Measurements from ENCODE around the gene HEXA. TPM values are rescaled to one million over a fixed set of nuclear protein-coding genes. Genes with fewer than 3 reads are reported as not detected.

The HEXA gene
- total and polyA plus RNA-seq, 2 donors (not counting 1 experiment from before 2014, with no cell fraction given): 151 to 182 TPM

- Histone ChIP-seq H3K27me3 (replicated peaks in 1 of 4; ENCODE audit: control extremely low read depth in 1 of 4, control insufficient read depth in 3 of 4, insufficient read depth in 4 of 4, low read length in 3 of 4) (no peaks in the 10 kb centered on the region), H3K36me3 (replicated peaks in 1 of 2; ENCODE audit: control extremely low read depth in 1 of 2, control insufficient read depth in 1 of 2, extremely low read depth in 1 of 2, insufficient read depth in 2 of 2, low read length in 1 of 2) (peaks cover 0 to 34% of the 10 kb centered on the region in 2 experiments), H3K79me2 (ENCODE audit: control insufficient read depth, insufficient read depth, low read length) (peaks cover 89% of the 10 kb centered on the region), H3K4me3 (ENCODE audit: control extremely low read depth in 1 of 5, extremely low read depth in 1 of 5, insufficient read depth in 1 of 5, low read depth in 2 of 5, low read length in 4 of 5) (no peak overlapping the region), H4K20me1 (ENCODE audit: control insufficient read depth, insufficient read depth, low read length, poor library complexity, severe bottlenecking) (peaks cover 80% of the 10 kb centered on the region), H3K9ac (ENCODE audit: low read length) (no peak overlapping the region), H3K9me3 (ENCODE audit: control extremely low read depth in 1 of 3, control insufficient read depth in 2 of 3, insufficient read depth in 1 of 3, low read length in 2 of 3) (no peaks in the 10 kb centered on the region), H3K4me1 (ENCODE audit: control insufficient read depth in 2 of 2, insufficient read depth in 2 of 2, low read length in 2 of 2) (peaks cover 37 to 41% of the 10 kb centered on the region in 2 donors), H3K4me2 (replicated peaks; ENCODE audit: low read depth, low read length, poor library complexity, severe bottlenecking) (peak overlapping the region; percentile 31), H3K27ac (ENCODE audit: low read length in 2 of 2) (peak overlapping the region in 1 of 2 donors; percentile 43), H2AFZ (ENCODE audit: insufficient read depth, low read depth, low read length, poor library complexity, severe bottlenecking) (no peak overlapping the region)
- CTCF ChIA-PET: interaction anchor here (0.6 kb wide), 1 partner anchor 144 kb away, joined by 3 read pairs; no protein-coding TSS in a partner anchor
- Mint-ChIP-seq H3K4me1 (peaks cover 48% of the 10 kb centered on the region), H3K4me3 (peak overlapping the region; percentile 1), H3K9me3 (ENCODE audit: insufficient read depth) (no peaks in the 10 kb centered on the region), H3K27me3 (no peaks in the 10 kb centered on the region), H3K27ac (peak overlapping the region; percentile 22)
- DNase-seq (no peak), ATAC-seq (ENCODE audit: low read depth) (no peak)
- POLR2A ChIA-PET: interaction anchor here (0.5 kb wide), 1 partner anchor 82 kb away, joined by 3 read pairs; no protein-coding TSS in a partner anchor
- no peak for TF ChIP-seq EZH2 (IDR thresholded peaks at IDR 0.05; ENCODE audit: borderline replicate concordance, insufficient read depth, low read depth, low read length, poor library complexity, severe bottlenecking)
- TF ChIP-seq CTCF (IDR thresholded peaks at IDR 0.05): no peak
- intact Hi-C loops (cut with micrococcal nuclease): no loop called here
- WGBS (ENCODE audit: insufficient coverage): no CpG with 5 or more reads among the region's 1 CpG
These were observed 10.0 kb downstream of the HEXA start for GRCh38 chr15:72365844-72366243.

GRCh38 chr15:72361176-72361575 is 14.6 kb downstream of the HEXA start:
- DNase-seq (no peak), ATAC-seq (ENCODE audit: low read depth) (no peak)
- H3K4me3 ChIP-seq (ENCODE audit: control extremely low read depth in 1 of 5, extremely low read depth in 1 of 5, insufficient read depth in 1 of 5, low read depth in 2 of 5, low read length in 4 of 5): no peak overlapping the region
- Mint-ChIP-seq H3K4me1 (peaks cover 26% of the 10 kb centered on the region), H3K9me3 (ENCODE audit: insufficient read depth) (no peaks in the 10 kb centered on the region), H3K4me3 (no peak overlapping the region), H3K27ac (no peak overlapping the region), H3K27me3 (no peaks in the 10 kb centered on the region)
- ChIA-PET POLR2A (interaction anchor here (0.6 kb wide), 1 partner anchor 9 kb away, joined by 3 read pairs; no protein-coding TSS in a partner anchor), CTCF (interaction anchor here (0.6 to 1.5 kb wide), 2 partner anchors 9 to 131 kb away, joined by 3 read pairs; no protein-coding TSS in a partner anchor)
- intact Hi-C loops (cut with micrococcal nuclease): no loop called here
- H3K27ac ChIP-seq (ENCODE audit: low read length in 2 of 2): no peak overlapping the region
- H3K4me2 ChIP-seq (replicated peaks; ENCODE audit: low read depth, low read length, poor library complexity, severe bottlenecking): no peak overlapping the region
- 100% methylated on average over 1 of the region's 1 CpG for WGBS (ENCODE audit: insufficient coverage)
- H3K36me3 ChIP-seq (replicated peaks in 1 of 2; ENCODE audit: control extremely low read depth in 1 of 2, control insufficient read depth in 1 of 2, extremely low read depth in 1 of 2, insufficient read depth in 2 of 2, low read length in 1 of 2): peaks cover 2 to 40% of the 10 kb centered on the region in 2 experiments
- no peaks in the 10 kb centered on the region for H3K27me3 ChIP-seq (replicated peaks in 1 of 4; ENCODE audit: control extremely low read depth in 1 of 4, control insufficient read depth in 3 of 4, insufficient read depth in 4 of 4, low read length in 3 of 4)
- no peaks in the 10 kb centered on the region for H3K9me3 ChIP-seq (ENCODE audit: control extremely low read depth in 1 of 3, control insufficient read depth in 2 of 3, insufficient read depth in 1 of 3, low read length in 2 of 3)
- TF ChIP-seq EZH2 (IDR thresholded peaks at IDR 0.05; ENCODE audit: borderline replicate concordance, insufficient read depth, low read depth, low read length, poor library complexity, severe bottlenecking): no peak
- TF ChIP-seq CTCF (IDR thresholded peaks at IDR 0.05): no peak
- H3K79me2 ChIP-seq (ENCODE audit: control insufficient read depth, insufficient read depth, low read length): peaks cover 83% of the 10 kb centered on the region
- peaks cover 84% of the 10 kb centered on the region for H4K20me1 ChIP-seq (ENCODE audit: control insufficient read depth, insufficient read depth, low read length, poor library complexity, severe bottlenecking)
- no peak overlapping the region for H3K9ac ChIP-seq (ENCODE audit: low read length)
- no peak overlapping the region for H2AFZ ChIP-seq (ENCODE audit: insufficient read depth, low read depth, low read length, poor library complexity, severe bottlenecking)
- peaks cover 7 to 12% of the 10 kb centered on the region in 2 donors for H3K4me1 ChIP-seq (ENCODE audit: control insufficient read depth in 2 of 2, insufficient read depth in 2 of 2, low read length in 2 of 2)
